MM.1S (cell line): Measurements from ENCODE around the gene MUSK.

Source experiments
- DNase-seq: peaks from one replicate; pipeline ENCODE4 v3.0.0-alpha.2; 2015
- H2AFZ ChIP-seq: fragments of 300-600 bp; sonication (generic); 2 replicates; pipeline ENCODE4 v1.6.0; 2016; ENCODE audit warnings: antibody characterized with exemption, low read length
- H3F3A ChIP-seq: fragments of 300-600 bp; sonication (generic); 2 replicates; pipeline ENCODE4 v1.6.1; 2016; ENCODE audit warnings: mild to moderate bottlenecking, antibody characterized with exemption, low read length, moderate library complexity, mixed read lengths; ENCODE audit not compliant: insufficient read depth
- H3K27ac ChIP-seq: fragments of 300-600 bp; sonication (generic); 2 replicates; pipeline ENCODE4 v1.5.1; 2016; ENCODE audit warnings: mild to moderate bottlenecking, low read length
- H3K27me3 ChIP-seq: fragments of 300-600 bp; sonication (generic); replicated peaks from 2 replicates; pipeline ENCODE4 v1.6.0; 2016; ENCODE audit warnings: low read length; ENCODE audit not compliant: insufficient read depth
- H3K36me3 ChIP-seq: fragments of 300-600 bp; sonication (generic); replicated peaks from 2 replicates; pipeline ENCODE4 v1.6.1; 2016; ENCODE audit warnings: mild to moderate bottlenecking, low read length, mixed read lengths; ENCODE audit not compliant: insufficient read depth
- H3K4me1 ChIP-seq: fragments of 300-600 bp; sonication (generic); 2 replicates; pipeline ENCODE4 v1.6.1; 2016; ENCODE audit warnings: low read length, mixed read lengths
- H3K4me2 ChIP-seq: fragments of 300-600 bp; sonication (generic); 2 replicates; pipeline ENCODE4 v1.6.0; 2016; ENCODE audit warnings: low read depth, low read length
- H3K4me3 ChIP-seq: fragments of 300-600 bp; sonication (generic); 2 replicates; pipeline ENCODE4 v1.5.1; 2016; ENCODE audit warnings: low read length, mixed read lengths
- H3K79me2 ChIP-seq: fragments of 300-600 bp; sonication (generic); 2 replicates; pipeline ENCODE4 v1.6.1; 2016; ENCODE audit warnings: mixed run types, low read length, mixed read lengths
- H3K9ac ChIP-seq: fragments of 300-600 bp; sonication (generic); 2 replicates; pipeline ENCODE4 v1.6.1; 2016; ENCODE audit warnings: low read length, mixed read lengths
- H3K9me2 ChIP-seq: fragments of 300-600 bp; sonication (generic); replicated peaks from 2 replicates; pipeline ENCODE4 v1.6.1; 2016; ENCODE audit warnings: mild to moderate bottlenecking, low read length, mixed read lengths; ENCODE audit not compliant: insufficient read depth
- H3K9me3 ChIP-seq: fragments of 300-600 bp; sonication (generic); replicated peaks from 2 replicates; pipeline ENCODE4 v1.6.1; 2016; ENCODE audit warnings: mild to moderate bottlenecking, low read length, mixed read lengths; ENCODE audit not compliant: insufficient read depth
- H4K20me1 ChIP-seq: fragments of 300-600 bp; sonication (generic); 2 replicates; pipeline ENCODE4 v1.6.1; 2016; ENCODE audit warnings: mild to moderate bottlenecking, low read length, moderate library complexity, mixed read lengths; ENCODE audit not compliant: insufficient read depth
- EZH2 ChIP-seq: fragments of 300-600 bp; sonication (generic); optimal IDR thresholded peaks from 2 replicates; pipeline ENCODE3; 2017; ENCODE audit warnings: low read depth, mild to moderate bottlenecking, antibody characterized with exemption, low read length, mixed read lengths
- EZH2phosphoT487 ChIP-seq: fragments of 300-600 bp; sonication (generic); IDR thresholded peaks from 2 replicates; pipeline ENCODE4 v1.6.1; 2018; ENCODE audit warnings: antibody characterized with exemption, low read length
- TF ChIP-seq, protein P1 (sequence below): fragments of 300-600 bp; sonication (generic); IDR thresholded peaks from 2 replicates; pipeline ENCODE4 v1.5.1; 2016; ENCODE audit warnings: antibody characterized with exemption, low read length, mixed read lengths

The MUSK gene

GRCh38 chr9:110850401-110851135, 182.0 kb downstream of the MUSK start:
- no peaks in the 10 kb centered on the region for H3F3A ChIP-seq
- H3K36me3 ChIP-seq: no peaks in the 10 kb centered on the region
- DNase-seq: no peak
- TF ChIP-seq EZH2 (no peak), EZH2phosphoT487 (no peak)
- TF ChIP-seq, protein P1, sequence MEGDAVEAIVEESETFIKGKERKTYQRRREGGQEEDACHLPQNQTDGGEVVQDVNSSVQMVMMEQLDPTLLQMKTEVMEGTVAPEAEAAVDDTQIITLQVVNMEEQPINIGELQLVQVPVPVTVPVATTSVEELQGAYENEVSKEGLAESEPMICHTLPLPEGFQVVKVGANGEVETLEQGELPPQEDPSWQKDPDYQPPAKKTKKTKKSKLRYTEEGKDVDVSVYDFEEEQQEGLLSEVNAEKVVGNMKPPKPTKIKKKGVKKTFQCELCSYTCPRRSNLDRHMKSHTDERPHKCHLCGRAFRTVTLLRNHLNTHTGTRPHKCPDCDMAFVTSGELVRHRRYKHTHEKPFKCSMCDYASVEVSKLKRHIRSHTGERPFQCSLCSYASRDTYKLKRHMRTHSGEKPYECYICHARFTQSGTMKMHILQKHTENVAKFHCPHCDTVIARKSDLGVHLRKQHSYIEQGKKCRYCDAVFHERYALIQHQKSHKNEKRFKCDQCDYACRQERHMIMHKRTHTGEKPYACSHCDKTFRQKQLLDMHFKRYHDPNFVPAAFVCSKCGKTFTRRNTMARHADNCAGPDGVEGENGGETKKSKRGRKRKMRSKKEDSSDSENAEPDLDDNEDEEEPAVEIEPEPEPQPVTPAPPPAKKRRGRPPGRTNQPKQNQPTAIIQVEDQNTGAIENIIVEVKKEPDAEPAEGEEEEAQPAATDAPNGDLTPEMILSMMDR: no peak
- no peaks in the 10 kb centered on the region for H3K27me3 ChIP-seq
- no peak overlapping the region for H2AFZ ChIP-seq
- no peak overlapping the region for H3K27ac ChIP-seq
- no peaks in the 10 kb centered on the region for H3K9me2 ChIP-seq
- no peak overlapping the region for H3K4me2 ChIP-seq
- H3K9ac ChIP-seq: no peak overlapping the region
- no peaks in the 10 kb centered on the region for H3K79me2 ChIP-seq
- H3K9me3 ChIP-seq: peaks cover 2% of the 10 kb centered on the region; the same call in 1 of the 2 replicates
- H4K20me1 ChIP-seq: no peaks in the 10 kb centered on the region
- H3K4me1 ChIP-seq: no peaks in the 10 kb centered on the region
- no peak overlapping the region for H3K4me3 ChIP-seq
